NCI-H510A treated with DMSO at 0.1 percent for 48 hours (cell line): Measurements from ENCODE around the gene JPH3.

Experiments used
- DNase-seq: peaks from one replicate; lab custom pipeline; 2025; lab: John Stamatoyannopoulos, UW

Gene JPH3

DNA sequence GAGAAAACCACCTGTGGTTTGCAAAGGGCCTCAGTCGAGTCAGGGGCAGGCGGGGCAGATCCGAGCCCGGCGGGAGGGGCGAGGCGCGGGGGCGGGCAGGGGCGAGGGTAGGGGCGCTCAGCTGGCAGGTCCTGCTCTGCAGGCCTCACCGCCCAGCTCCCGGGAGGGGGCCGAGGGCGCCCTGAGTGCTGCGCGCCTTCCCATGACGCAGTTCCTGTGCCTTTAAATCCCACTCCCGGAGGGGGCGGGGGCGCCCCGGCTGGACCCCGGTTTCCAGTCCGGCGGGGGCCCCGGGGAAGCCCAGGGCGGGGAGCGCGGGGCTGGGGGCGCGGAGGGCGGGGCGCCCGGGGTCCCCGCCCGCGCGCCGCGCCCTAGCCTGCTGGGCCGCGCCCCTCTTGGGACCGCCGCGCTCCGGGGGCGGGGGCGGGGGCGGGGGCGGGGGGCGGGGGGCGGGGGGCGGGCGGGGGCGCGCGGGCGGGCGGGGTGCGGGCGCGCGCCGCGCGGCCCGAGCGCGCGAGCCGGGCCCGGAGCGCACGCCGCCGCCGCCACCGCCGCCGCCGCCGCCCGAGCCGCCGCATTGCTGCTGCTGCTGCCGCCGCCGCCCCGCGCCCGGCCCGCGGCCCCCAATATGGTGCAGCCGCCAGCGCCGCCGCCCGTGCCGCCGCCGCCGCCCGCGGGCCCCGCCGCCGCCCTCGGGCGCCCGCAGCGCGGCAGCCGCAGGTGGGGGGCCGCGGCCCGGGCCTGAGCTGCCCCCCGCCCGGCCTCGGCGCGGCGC, at the start of gene JPH3:
JPH3 (plus strand) TSS at position 508 of the 775 bp plus-strand sequence. CDS start 639 bp downstream, outside the sequence.
- no peak for DNase-seq

GRCh38 chr16:87552772-87553573, 49.3 kb upstream of the JPH3 start:
- DNase-seq = no peak

DNA sequence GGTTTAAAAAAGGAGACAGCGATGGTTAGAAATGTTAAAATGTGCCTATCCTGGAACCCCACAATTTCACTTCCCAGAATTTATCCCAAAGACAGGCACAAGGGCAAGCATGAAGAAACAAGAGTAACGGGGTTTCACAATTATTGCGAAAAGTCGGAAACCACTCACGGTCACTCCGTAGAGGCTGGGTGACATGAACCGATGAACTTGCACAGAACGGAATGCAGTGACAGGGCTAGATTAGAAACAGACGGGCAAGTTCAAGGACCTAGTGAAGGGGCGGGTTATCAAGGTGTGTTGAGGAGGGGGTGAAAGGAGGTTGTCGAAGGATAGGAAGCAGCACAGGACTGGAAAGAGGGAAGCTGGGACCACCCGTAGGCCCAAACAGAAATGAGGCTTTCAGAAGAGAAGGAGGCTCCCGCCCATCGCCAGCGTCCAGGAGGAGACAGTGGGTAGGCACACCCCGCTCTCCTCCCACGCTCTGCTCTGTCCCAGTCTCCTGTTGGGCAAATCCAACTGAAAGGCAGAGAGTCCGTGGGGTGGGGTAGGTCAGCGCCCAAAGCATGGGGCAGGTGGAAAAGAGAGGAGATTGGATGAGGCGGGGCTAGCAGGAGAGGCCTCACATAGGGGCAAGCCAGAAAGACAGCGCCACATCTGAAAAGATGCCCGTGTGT, 47.4 kb upstream of the JPH3 start:
- no peak for DNase-seq

- no peak for DNase-seq
Measured at GRCh38 chr16:87555647-87556046, 46.7 kb upstream of the JPH3 start.

DNA sequence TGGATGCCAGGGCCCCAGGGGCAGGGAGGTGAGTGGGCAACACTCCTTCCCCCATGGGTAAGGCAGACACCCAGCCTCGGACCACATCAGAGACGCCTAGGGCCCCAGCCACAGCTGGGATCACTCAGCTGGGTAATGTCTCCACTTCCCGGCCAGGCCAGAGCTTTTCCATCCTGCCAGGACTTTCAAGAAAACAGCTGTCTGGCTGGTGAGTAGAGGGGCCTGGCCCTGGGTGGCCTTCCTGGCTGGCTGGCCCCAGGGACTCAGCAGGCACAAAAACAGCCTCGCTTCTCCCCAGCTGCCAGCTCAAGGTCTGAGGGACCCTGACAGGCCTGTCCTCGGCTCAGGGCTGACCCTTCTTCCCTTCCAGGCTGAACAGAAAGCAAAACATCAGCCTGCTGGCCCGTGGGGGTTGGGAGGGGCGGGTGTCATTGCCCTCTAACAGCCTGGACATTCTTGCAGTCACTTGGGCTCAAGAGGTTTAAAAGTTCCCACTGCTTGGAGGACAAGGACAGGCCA, 45.3 kb upstream of the JPH3 start:
- no peak for DNase-seq

GRCh38 chr16:87558682-87559081, 43.6 kb upstream of the JPH3 start:
- no peak for DNase-seq

DNA sequence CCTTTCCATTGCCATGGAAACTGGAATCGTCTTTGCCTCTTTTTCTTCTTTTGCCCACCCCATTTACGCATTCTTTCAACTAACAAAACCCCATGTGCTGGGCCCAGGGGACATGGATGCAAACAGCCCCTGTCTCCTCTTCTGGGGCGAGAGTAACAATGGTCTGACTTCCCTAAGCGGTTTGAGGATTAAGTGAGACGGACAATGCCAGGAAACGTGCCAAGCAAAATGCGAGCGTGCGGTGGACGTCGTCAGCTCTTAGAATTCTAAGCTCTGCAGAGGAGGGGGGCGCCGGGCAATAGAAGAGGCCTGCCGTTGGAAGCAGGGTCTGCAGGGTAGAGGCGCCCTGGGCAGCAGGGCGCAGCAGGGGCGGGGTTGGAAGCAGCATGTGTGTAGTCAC, 42.4 kb upstream of the JPH3 start:
- no peak for DNase-seq

DNA sequence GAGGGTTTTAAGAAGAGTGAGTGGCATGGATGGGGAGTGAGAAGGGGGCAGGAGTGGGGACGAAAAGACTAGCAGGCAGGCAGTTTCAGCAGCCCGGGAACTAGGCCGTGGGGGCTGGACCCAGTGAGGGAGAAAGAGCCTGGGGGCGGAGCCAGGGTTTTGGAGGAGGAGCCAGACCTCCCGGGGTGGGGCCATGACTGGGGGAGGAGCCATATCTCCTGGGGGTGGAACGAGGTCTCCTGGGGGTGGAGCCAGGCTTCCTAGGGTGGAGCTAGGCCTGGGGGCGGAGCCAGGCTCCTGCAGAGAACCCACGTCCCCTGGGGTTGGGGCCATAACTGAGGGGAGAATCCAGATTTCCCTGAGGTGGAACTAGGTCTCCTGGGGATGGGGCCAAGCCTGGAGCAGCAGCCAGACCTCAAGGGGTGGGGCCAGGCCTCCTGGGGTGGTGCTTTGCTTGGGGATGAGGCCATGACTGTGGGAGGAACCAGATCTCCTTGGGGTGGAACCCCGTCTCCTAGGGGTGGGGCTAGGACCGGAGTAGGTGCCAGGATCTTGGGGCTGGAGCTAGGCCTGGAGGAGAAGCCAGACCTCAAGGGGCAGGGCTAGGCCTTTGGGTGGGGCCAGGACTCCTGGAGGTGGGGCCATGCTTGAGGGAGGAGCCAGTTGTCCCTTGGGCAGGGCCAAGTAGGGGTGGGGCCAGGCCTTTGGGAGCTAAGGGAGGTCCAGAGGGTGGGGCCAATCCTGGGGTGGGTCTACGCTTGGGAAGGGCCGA, 41.7 kb upstream of the JPH3 start:
- DNase-seq = no peak

GRCh38 chr16:87561200-87562105, 40.9 kb upstream of the JPH3 start:
- DNase-seq = no peak

DNA sequence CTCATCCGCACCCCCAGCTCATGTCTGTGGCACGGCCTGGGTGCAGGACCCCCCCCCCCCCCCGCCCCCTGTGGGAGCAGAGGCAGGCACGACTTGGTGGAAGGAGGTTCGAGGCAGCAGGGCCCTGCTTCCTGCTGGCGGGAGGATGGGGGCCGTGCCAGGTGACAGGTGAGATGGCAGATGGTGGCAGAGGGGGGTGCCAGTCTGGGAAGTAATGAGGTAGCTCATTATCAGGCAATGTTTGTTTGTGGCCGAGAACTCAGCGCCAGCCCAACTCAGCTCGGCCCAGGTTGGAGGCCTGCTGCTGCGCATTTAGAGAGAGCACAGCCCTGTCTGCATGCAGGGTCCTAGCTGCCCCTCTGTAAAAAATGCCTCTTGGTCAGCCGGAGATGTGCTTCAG, 40.1 kb upstream of the JPH3 start:
- no peak for DNase-seq

DNA sequence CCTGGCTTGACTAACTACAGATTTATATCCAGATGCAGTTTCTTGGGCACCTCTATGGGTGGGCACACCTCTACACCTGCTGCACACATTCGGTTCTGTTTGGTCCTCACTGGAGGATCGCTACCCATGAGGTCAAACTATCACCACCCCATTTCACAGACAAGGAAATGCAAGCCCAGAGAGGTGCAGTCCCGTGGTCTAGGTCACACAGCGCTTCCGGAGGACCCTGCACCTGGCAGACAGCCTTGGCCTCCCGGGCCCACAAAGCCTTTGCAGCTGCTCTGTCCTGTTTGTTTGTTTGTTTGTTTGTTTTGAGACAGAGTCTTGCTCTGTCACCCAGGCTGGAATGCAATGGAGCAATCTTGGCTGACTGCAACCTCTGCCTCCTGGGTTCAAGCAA, 39.3 kb upstream of the JPH3 start:
- no peak for DNase-seq

GRCh38 chr16:87563714-87564523, 38.4 kb upstream of the JPH3 start:
- no peak for DNase-seq

DNA sequence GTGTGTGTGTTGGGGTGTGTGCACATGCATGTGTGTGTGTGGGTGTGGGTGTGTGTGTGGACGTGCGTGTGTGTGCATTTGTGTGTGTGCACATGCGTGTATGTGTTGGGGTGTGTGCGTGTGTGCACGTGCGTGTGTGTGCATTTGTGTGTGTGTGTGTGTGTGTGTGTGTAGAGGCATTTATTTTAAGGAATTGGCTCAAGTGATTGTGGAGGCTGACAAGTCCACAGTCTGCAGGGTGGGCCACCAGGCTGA, 37.9 kb upstream of the JPH3 start:
- DNase-seq = no peak

DNA sequence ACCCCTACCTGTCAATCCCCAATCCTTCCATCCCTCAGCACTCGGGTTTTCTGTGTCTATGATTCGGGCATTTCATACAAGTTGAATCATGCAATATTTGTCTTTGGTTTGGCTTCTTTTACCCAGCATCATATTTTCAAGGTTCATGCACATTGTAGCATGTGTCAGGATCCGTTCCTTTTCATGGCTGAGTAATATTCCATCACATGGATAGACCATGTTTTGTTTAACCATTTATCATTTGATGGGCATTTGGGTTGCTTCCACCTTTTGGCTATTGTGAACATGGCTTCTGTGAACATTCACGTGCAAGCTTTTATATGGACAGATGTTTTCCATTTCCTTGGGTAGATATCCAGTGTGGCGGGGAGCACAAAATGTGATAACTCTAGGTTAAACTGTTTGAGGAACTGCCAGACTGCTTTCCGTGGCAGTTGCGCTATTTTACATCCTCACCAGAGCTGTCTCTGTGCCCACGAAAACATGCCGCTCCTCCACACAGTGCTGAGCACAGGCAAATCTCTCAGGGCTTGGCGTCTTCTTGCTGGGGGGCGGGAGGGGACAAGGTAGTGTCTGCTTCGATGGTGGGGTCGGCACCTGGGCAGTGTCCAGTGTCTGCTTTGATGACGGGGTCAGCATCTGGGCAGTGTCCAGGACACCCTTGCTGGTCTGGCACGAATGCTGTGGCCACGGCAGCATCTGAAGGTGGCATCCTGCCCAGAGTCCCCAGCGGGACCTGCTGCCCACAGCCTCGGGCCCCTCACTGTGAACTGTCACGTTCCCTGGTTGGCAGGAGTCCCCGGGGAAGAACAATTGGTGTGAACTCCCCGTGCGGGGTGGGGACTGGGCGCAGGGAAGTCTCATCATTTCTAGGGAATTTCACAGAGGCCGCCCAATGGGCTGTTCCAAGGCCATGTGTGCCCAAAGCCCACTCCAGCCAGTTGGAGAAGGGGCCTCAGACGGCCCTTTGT, 32.4 kb upstream of the JPH3 start:
- DNase-seq = no peak

GRCh38 chr16:87570572-87570937, 31.8 kb upstream of the JPH3 start:
- DNase-seq = no peak

DNA sequence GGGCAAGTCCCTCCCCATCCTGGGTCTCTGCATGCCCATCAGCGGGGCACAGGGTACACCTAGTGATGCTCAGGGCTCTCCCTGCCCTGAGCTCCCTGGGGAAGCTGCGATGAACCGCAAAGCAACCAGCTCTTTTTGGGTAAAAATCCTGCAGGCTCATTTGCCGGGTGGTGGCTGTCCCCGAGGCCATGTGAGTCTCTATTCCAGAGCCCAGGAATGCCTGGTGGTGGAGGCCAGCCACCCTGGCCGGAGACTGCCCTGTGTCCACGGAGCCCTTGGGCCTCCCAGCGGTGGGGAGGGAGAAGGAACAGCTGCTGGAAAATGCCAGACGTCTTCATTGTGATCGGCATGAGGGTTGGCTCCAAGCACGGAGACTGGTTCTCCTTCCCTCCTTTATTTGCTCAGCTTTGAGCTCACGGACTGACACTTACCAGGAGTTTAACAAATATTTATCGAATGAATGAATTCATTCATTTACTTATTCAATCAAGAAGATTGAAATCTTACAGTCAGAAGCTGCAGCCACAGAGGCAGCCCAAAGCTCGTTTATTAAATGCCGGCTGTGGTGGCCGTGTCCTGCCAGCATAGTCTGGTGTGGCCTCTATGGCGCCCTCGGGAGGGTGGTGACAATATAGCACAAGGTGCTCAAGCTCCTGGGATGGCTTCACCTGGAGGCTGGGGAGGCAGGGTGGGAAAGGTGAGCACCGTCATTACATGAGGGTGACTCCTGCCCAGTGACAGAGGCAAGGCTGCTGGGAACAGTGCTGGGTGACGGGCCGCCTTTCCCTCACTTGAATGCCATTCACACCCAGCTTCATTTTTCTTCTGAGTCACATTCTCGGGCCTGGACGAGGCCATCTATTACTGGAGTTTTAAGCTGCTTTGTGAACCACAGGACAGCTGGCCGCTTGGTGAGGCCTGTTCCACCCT, 31.1 kb upstream of the JPH3 start:
- DNase-seq = peak; percentile 2

DNA sequence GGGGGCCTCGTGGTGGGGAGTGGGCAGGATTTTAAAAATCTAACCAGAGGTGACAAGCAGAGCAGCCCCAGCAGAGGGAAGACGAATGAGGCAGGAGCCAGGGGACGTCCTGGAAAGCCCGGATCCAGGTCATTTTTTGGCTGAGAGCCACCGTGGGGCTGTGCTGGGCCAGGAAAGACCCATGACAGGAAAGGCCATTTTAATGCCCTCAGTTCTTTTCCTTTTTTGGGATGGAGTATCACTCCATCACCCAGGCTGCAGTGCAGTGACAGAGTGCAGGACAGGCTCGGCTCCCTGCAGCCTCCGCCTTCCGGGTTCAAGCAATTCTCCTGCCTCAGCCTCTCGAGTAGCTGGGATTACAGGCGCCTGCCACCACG, 30.5 kb upstream of the JPH3 start:
- DNase-seq = no peak

DNA sequence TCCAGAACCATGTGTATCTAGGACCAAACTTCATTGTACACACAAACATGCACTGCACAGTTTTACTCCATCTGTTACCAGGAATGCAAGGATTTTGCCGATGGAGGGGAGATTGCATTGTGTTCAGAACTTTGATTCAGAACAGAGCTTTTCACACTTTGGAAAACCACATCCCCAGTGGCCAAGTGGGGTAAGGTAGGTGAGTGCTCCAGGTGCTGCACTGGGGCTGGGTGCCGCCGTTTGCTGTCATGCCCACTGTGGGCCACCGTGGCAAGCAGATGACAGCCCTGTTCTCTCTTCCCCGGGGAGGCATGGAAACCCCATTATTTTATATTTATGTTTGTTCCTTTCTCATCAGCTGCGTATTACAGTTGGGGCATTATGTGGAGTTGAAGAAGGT, 29.3 kb upstream of the JPH3 start:
- no peak for DNase-seq
